CD4-positive, alpha-beta T cell treated with Interferon alpha-2 for 1 hour (primary cell): ENCODE results near the gene TM4SF5.

ENCODE experiments used
- DNase-seq, 2 donors: peaks; one replicate each; pipeline ENCODE4 v3.0.0-alpha.2; 2020 to 2022

Gene TM4SF5

DNA sequence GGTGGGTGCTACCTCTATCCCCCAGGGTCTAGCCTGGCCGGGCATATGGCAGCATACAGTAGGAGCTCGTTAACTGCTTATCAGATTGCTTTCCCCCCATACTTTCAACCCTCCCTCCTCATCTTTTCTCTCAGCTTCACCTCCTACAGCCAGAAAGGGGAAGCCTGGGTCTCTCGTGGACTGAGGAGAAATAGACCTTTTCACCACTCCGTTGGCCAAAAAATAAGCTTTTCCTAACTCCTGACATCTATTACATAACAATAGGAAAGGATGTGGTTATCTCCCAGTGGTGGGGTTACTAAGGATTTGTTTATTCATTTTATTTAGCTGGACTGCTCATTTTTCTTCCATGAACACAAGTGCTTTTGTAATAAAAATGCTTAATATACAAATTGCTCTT, 23.0 kb upstream of the TM4SF5 start:
- DNase-seq: no peak

GRCh38 chr17:4750606-4751005, 21.1 kb upstream of the TM4SF5 start:
- no peak for DNase-seq

GRCh38 chr17:4751932-4752331, 19.8 kb upstream of the TM4SF5 start:
- DNase-seq: no peak

DNA sequence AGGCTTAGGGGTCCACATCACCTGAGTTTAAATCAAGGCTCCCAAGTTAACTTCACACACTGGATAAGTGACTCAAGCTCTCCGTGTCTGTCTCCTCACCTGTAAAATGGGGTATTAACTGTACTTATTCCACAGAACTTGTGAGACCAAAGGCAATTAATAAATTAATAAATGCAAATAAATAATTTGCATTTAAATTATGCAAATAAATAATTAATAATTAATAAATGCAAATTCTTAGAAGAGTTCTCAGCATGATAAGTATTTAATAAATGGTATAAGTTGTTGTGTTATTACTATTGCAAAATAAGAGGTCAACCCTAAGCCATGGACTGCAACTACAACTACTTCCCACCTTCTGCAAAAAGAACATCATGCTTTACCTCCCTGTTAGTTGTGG, 18.3 kb upstream of the TM4SF5 start:
- DNase-seq: no peak

GRCh38 chr17:4759776-4760236, 11.9 kb upstream of the TM4SF5 start:
- DNase-seq: no peak

GRCh38 chr17:4764595-4764994, 7.1 kb upstream of the TM4SF5 start:
- no peak for DNase-seq

- peak in 1 of 2 donors; percentile 60 for DNase-seq
These were observed 5.5 kb upstream of the TM4SF5 start for GRCh38 chr17:4766201-4766600.

- DNase-seq: no peak
These were observed 5.0 kb upstream of the TM4SF5 start for GRCh38 chr17:4766723-4767122.

DNA sequence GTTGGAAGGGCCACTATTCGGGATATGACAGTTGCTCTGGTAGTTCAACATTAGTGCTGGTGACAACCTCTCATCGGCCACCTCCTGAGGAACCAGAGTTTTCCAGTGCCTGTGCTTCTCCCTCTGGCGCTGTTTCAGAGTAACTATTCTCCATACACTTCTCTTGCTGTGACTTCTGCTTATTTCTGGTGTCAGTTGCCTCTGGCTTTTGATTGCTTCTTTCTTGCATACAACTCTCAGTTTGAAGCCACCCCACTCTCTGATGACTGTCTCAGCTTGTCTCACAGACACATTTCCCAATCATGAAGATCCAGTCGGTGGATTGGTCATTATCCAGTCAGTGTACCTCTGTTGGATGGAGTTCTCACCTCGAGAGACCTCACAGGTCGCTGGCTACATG, 3.4 kb upstream of the TM4SF5 start:
- DNase-seq: peak in 1 of 2 donors; percentile 24

- DNase-seq: no peak
These were observed 2.1 kb upstream of the TM4SF5 start for GRCh38 chr17:4769628-4770027.

DNA sequence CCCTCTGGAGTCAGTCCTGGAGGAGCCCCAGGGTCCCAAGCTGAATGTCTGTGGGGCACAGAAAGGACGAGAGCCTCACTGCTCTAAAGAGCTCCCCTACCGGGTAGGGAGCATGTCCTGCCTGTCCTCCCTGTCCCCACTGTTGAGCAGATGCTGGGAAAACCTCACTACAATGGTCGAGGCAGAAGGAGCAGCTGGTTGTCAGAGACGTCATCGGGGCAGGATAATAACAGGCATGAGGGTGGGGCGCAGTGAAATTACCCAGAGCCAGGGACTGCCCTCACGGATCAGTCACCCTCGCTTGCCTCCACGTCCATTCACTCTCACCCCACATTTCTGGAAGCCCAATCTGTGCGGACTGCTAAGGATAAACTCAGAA, 538 bp downstream of the TM4SF5 start:
- no peak for DNase-seq

- DNase-seq: no peak
These were observed 6.5 kb downstream of the TM4SF5 start for GRCh38 chr17:4777969-4778760.

- no peak for DNase-seq
These were observed 8.8 kb downstream of the TM4SF5 start for GRCh38 chr17:4780325-4780955.

- DNase-seq: peak in 1 of 2 donors; percentile 20
These were observed 11.0 kb downstream of the TM4SF5 start for GRCh38 chr17:4782652-4783051.

- no peak for DNase-seq
These were observed 13.8 kb downstream of the TM4SF5 start for GRCh38 chr17:4785311-4786105.

GRCh38 chr17:4786106-4786511, 14.4 kb downstream of the TM4SF5 start, which contains the start of gene VMO1:
Gene VMO1 (minus strand): TSS chr17:4786364. CDS start chr17:4786352, 12 bp downstream.
- no peak for DNase-seq

GRCh38 chr17:4786516-4786915, 14.8 kb downstream of the TM4SF5 start:
- no peak for DNase-seq

GRCh38 chr17:4788159-4788806, 16.6 kb downstream of the TM4SF5 start:
- no peak for DNase-seq

DNA sequence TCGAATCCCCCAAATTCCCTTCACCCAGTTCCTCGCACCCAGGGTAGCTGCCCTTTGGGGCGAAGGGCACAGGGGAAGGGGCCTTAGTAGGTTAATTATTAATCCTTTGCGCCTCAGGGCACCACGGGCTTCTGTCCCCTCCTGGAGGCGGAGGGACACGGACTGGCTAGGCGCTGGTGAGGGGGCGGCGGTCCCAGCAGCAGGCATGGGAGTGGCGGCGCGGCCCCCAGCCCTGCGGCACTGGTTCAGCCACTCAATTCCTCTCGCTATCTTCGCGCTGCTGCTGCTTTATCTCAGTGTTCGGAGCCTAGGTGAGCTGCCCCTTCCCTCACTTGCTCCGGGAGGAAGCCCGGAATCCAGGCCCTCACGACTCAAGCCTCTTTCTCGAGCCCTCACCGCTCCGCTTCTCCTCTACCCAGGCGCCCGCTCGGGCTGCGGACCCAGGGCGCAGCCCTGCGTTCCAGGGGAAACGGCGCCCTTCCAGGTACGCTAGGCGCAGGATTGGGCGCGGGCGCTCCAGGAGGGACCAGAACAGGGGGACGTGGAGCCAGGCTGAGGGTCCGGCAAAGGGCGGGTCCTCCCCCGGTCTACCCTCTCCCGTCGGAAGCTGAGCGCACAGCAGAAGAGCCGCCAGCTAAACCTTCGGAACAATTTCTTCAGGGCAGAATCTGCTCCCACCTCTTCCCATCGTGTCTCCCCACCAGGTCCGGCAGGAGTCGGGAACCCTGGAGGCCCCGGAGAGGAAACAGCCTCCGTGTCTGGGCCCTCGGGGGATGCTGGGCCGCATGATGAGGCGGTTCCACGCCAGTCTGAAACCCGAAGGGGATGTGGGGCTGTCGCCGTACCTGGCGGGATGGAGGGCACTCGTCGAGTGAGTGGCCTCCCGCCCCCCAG, 17.4 kb downstream of the TM4SF5 start, which contains the start of gene GLTPD2:
GLTPD2 (plus strand) TSS at position 158 of the 894 bp plus-strand sequence; CDS start at position 206, 48 bp downstream.
- DNase-seq: no peak

GRCh38 chr17:4789701-4789950, 17.9 kb downstream of the TM4SF5 start:
- no peak for DNase-seq

GRCh38 chr17:4789951-4790704, 18.4 kb downstream of the TM4SF5 start:
- DNase-seq: peak; percentile 85 to 86
